DOHH2 (cell line): Measurements from ENCODE around the gene VAV2.

ENCODE experiments used
- H3F3A ChIP-seq: fragments of 200-600 bp; sonication (generic), shearing (Covaris generic); 2 replicates; pipeline ENCODE4 v1.6.0; 2016; ENCODE audit warnings: antibody characterized with exemption, mild to moderate bottlenecking; ENCODE audit not compliant: control insufficient read depth, insufficient read depth
- H3K27ac ChIP-seq: fragments of 200-600 bp; sonication (generic); 2 replicates; pipeline ENCODE4 v1.5.1; 2014; ENCODE audit warnings: low read depth, mild to moderate bottlenecking, low read length, moderate library complexity
- H3K27me3 ChIP-seq: fragments of 200-600 bp; sonication (generic); 2 replicates; pipeline ENCODE4 v1.6.1; 2014; ENCODE audit warnings: mild to moderate bottlenecking, low read length, mixed read lengths; ENCODE audit not compliant: control insufficient read depth
- H3K36me3 ChIP-seq: fragments of 200-600 bp; sonication (generic); 2 replicates; pipeline ENCODE4 v1.6.1; 2014; ENCODE audit warnings: mild to moderate bottlenecking, low read length, moderate library complexity, mixed read lengths; ENCODE audit not compliant: control insufficient read depth
- H3K4me1 ChIP-seq: fragments of 200-600 bp; sonication (generic); 2 replicates; pipeline ENCODE4 v1.6.1; 2014; ENCODE audit warnings: mild to moderate bottlenecking, low read length, mixed read lengths; ENCODE audit not compliant: control insufficient read depth
- H3K4me2 ChIP-seq: fragments of 200-600 bp; sonication (generic); 2 replicates; pipeline ENCODE4 v1.6.0; 2014; ENCODE audit warnings: mild to moderate bottlenecking, low read length, moderate library complexity
- H3K4me3 ChIP-seq: fragments of 200-600 bp; sonication (generic); 2 replicates; pipeline ENCODE4 v1.5.1; 2014; ENCODE audit warnings: mild to moderate bottlenecking, low read length, mixed read lengths
- H3K79me2 ChIP-seq: fragments of 200-600 bp; sonication (generic); 2 replicates; pipeline ENCODE4 v1.6.1; 2014; ENCODE audit warnings: mild to moderate bottlenecking, low read length, mixed read lengths; ENCODE audit not compliant: control insufficient read depth
- H3K9me2 ChIP-seq: fragments of 200-600 bp; sonication (generic); replicated peaks from 2 replicates; pipeline ENCODE4 v1.6.1; 2014; ENCODE audit warnings: mild to moderate bottlenecking, low read length, mixed read lengths; ENCODE audit not compliant: control insufficient read depth
- H3K9me3 ChIP-seq: fragments of 200-600 bp; sonication (generic); 2 replicates; pipeline ENCODE4 v1.6.1; 2014; ENCODE audit warnings: antibody characterized with exemption, low read length, mixed read lengths; ENCODE audit not compliant: control insufficient read depth, insufficient read depth
- H4K20me1 ChIP-seq: fragments of 200-600 bp; sonication (generic); 2 replicates; pipeline ENCODE4 v1.6.0; 2014; ENCODE audit warnings: low read depth, mild to moderate bottlenecking, antibody characterized with exemption, low read length, moderate library complexity; ENCODE audit not compliant: control insufficient read depth, insufficient read depth
- CTCF ChIP-seq: fragments of 200-600 bp; sonication (generic); IDR thresholded peaks from one replicate; pipeline ENCODE4 v1.5.1; 2014; ENCODE audit warnings: antibody characterized with exemption, mild to moderate bottlenecking, low read depth, low read length; ENCODE audit not compliant: poor library complexity, severe bottlenecking
- EZH2phosphoT487 ChIP-seq: fragments of 200-600 bp; sonication (generic); IDR thresholded peaks from 2 replicates; pipeline ENCODE4 v1.6.1; 2017; ENCODE audit warnings: borderline replicate concordance, mild to moderate bottlenecking, antibody characterized with exemption, low read length, moderate library complexity, mixed read lengths

The VAV2 gene

DNA sequence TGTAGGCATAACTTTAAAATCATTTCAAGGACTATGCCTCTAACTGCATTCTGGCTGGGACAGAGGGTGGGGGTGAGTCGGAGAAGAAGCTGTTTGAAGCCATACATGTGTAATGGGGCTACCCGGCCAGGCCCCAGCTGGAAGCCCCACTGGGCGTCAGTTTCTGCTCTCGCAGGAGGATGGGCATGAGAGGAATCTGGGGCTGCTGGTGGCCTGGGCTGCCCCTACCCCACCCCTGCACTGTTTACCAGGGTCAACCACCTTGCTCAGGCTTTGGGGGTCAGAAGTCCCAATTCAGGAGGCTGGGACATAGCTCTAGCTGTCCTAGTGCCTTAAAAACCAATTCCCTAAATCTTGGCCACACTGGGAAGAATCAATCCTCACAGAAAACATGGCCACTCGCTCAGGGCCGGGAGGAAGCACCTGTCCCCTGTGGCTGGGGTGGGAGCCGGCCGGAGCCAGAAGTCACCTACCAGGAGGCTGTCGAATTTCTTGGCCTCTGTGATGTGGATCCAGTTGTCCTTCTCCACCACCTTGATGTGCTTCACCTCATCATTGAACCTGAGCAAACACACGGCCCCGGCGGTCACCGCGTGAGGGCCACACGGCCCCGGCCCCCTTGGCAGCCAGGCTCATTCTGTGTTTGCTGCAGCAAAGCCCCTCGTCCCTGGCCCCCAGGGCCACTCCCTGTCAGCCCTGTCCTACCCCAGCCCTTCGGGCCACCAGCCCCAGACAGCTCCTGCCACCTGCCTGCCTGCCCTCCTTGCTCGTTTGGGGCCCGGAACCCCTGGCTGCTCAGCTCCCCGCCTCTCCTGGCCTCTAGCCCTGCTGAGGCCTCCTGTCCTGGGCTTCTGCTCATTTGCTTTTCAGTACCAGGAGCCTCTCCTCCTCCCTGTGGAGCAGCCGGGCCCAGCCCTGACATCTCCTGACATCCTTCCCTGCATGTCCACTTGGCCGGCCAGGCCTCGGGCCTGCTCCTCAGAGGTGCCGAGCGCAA is 220.3 kb downstream of the VAV2 start:
- H4K20me1 ChIP-seq = no peaks in the 10 kb centered on the region
- H3K4me2 ChIP-seq = no peak overlapping the region
- peaks cover 59% of the 10 kb centered on the region for H3K36me3 ChIP-seq
- H3K27me3 ChIP-seq = no peaks in the 10 kb centered on the region
- no peak overlapping the region for H3K4me3 ChIP-seq
- H3K9me3 ChIP-seq = peaks cover 33% of the 10 kb centered on the region; the same call in 1 of the 2 replicates
- H3K4me1 ChIP-seq = no peaks in the 10 kb centered on the region
- no peak for TF ChIP-seq CTCF
- H3K27ac ChIP-seq = no peak overlapping the region
- H3F3A ChIP-seq = no peaks in the 10 kb centered on the region
- H3K9me2 ChIP-seq = no peaks in the 10 kb centered on the region
- no peaks in the 10 kb centered on the region for H3K79me2 ChIP-seq

GRCh38 chr9:133770076-133770777 is 221.9 kb downstream of the VAV2 start:
- Histone ChIP-seq H3K9me2 (no peaks in the 10 kb centered on the region), H3K27me3 (no peaks in the 10 kb centered on the region), H4K20me1 (no peaks in the 10 kb centered on the region), H3K36me3 (peaks cover 51% of the 10 kb centered on the region), H3F3A (no peaks in the 10 kb centered on the region), H3K27ac (no peak overlapping the region), H3K9me3 (peaks cover 33% of the 10 kb centered on the region; the same call in 1 of the 2 replicates), H3K4me3 (no peak overlapping the region), H3K79me2 (no peaks in the 10 kb centered on the region), H3K4me1 (no peaks in the 10 kb centered on the region), H3K4me2 (no peak overlapping the region)
- no peak for TF ChIP-seq CTCF
- TF ChIP-seq EZH2phosphoT487 = no peak

DNA sequence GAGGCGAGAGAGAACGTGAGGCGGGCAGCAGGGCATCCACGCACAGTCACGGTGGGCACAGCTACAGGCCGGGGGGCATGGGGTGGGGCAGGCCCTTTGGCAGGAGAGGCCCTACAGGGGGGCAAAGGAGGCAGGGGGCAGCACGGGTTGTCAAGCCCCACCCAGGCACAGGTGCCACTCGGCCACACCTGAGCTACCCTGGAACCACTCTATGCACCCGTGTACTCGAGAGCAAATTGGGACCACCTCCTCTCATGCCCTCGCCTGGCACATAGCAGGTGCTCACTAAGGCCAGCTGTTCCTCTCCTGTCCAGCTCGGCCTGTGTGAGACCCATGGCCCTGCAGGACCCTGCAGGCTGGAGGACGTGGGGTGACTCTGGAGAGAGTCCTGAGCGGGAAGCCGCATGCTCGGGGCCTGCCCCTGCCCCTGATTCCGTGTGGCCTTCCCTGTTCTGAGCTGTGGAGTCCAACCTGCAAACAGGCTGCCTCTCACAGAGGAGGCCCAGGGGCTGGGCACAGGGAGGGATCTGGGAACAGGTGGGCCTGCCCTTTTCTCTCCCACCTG is 222.5 kb downstream of the VAV2 start:
- H3K4me2 ChIP-seq = no peak overlapping the region
- no peaks in the 10 kb centered on the region for H3K79me2 ChIP-seq
- H3K27me3 ChIP-seq = no peaks in the 10 kb centered on the region
- no peaks in the 10 kb centered on the region for H4K20me1 ChIP-seq
- TF ChIP-seq EZH2phosphoT487 (no peak), CTCF (no peak)
- no peaks in the 10 kb centered on the region for H3F3A ChIP-seq
- H3K27ac ChIP-seq = no peak overlapping the region
- no peaks in the 10 kb centered on the region for H3K9me2 ChIP-seq
- peaks cover 45% of the 10 kb centered on the region for H3K36me3 ChIP-seq
- H3K9me3 ChIP-seq = peaks cover 28% of the 10 kb centered on the region; the same call in 1 of the 2 replicates
- H3K4me3 ChIP-seq = no peak overlapping the region
- no peaks in the 10 kb centered on the region for H3K4me1 ChIP-seq
